Stimulated activated CD8-positive, alpha-beta memory T cell treated with anti-CD3 and anti-CD28 coated beads, Interleukin-4, amount 100 ng/mL, for 1 hour (primary cell): Measurements from ENCODE around the gene MIDN.
"Not testable (repeated sequence)": the region's sequence is repeated elsewhere in the genome, so short reads cannot be mapped to it uniquely, and the experiment has no call there.

Source experiments
- DNase-seq, 2 donors: peaks; one replicate each; pipeline ENCODE4 v3.0.0-alpha.2; 2020; ENCODE audit warnings: low read depth in 2 of 2, low spot score in 1 of 2

MIDN gene

GRCh38 chr19:1245494-1246264 lies 2.7 kb upstream of the MIDN start:
- DNase-seq, result no peak

- DNase-seq, result not testable (repeated sequence)
Observed at GRCh38 chr19:1246265-1247087, 1.9 kb upstream of the MIDN start.

- DNase-seq, result no peak
Observed at GRCh38 chr19:1247748-1248138, 640 bp upstream of the MIDN start.

GRCh38 chr19:1248786-1249297 lies 459 bp downstream of the MIDN start:
- peak; percentile 68 to 70 for DNase-seq

- peak; percentile 86 for DNase-seq
Observed at GRCh38 chr19:1249298-1249989, 1.1 kb downstream of the MIDN start.

GRCh38 chr19:1249990-1250436 lies 1.6 kb downstream of the MIDN start:
- no peak for DNase-seq

- DNase-seq, result no peak
Observed at GRCh38 chr19:1250437-1251260, 2.3 kb downstream of the MIDN start.

GRCh38 chr19:1251330-1252220 lies 3.2 kb downstream of the MIDN start:
- DNase-seq, result no peak

GRCh38 chr19:1252221-1252820 lies 3.9 kb downstream of the MIDN start:
- no peak for DNase-seq

- DNase-seq, result no peak
Observed at GRCh38 chr19:1252821-1253513, 4.6 kb downstream of the MIDN start.

- DNase-seq, result no peak
Observed at GRCh38 chr19:1253514-1254080, 5.2 kb downstream of the MIDN start.

- no peak for DNase-seq
Observed at GRCh38 chr19:1254081-1254527, 5.7 kb downstream of the MIDN start.

- DNase-seq, result no peak
Observed at GRCh38 chr19:1254530-1255185, 6.3 kb downstream of the MIDN start.

GRCh38 chr19:1255186-1256161 lies 7.1 kb downstream of the MIDN start:
- DNase-seq, result no peak

- DNase-seq, result no peak
Observed at GRCh38 chr19:1256646-1257474, 8.5 kb downstream of the MIDN start.
